GM12892 (cell line): ENCODE results near the gene BRSK2.

Source experiments
- POLR2A ChIP-seq: IDR thresholded peaks from 2 replicates; pipeline ENCODE4 v1.6.1; 2011; ENCODE audit warnings: low read depth, low read length, control low read depth
- POLR2AphosphoS5 ChIP-seq: IDR thresholded peaks from 2 replicates; pipeline ENCODE4 v1.6.1; 2011; ENCODE audit warnings: low read depth, low read length, control low read depth

- no peak for TF ChIP-seq POLR2A
- TF ChIP-seq POLR2AphosphoS5: no peak
Measured at GRCh38 chr11:1505480-1505879, 115.7 kb downstream of the BRSK2 start.
